GM21360 (cell line): Measurements from ENCODE around the gene PRUNE2.

ENCODE experiments used
- ATAC-seq: cut with Tn5 transposase; IDR thresholded peaks from one replicate; pipeline ENCODE4 v1.9.1; 2021; ENCODE audit warnings: mild to moderate bottlenecking, moderate library complexity; ENCODE audit not compliant: unreplicated experiment

The PRUNE2 gene

DNA sequence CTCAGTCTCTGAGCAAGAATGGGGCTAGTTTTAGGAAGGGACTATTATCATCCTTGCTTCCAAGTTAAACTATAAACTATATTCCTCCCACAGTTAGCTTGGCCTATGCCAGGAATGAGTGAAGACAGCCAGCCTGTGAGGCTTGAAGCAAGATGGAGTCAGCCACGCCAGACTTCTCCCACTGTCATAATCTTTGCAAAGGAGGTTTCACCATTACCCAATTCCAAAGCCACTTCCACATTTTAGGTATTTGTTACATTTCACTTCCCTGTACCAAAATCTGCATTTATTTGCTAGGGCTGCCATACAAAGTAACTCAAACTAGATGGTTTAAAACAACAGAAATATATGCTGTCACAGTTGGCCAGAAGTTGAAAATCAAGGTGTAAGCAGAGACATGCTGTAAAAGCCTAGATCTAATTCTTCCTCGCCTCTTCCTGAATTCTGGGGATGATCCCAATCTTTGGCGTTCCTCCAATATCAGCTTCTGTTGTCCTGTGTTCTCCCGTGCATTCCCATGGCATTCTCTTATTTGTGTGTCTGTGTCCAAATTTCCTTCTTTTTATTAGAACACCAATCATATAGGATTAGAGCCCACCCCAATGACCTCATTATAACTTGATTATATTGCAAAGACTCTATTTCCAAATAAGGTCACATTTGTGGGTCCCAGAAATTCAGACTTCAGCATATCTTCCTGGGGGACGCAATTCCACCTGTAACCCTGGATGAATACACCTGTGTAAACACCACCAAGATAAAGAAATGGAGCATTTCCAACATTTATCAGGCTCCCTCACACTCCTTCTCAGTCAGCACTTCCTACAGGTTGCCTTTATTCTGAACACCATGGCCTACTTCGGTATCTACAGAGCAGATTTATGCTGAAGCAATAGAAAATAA is 320.2 kb downstream of the PRUNE2 start:
- ATAC-seq: no peak

- no peak for ATAC-seq
These were observed 322.7 kb downstream of the PRUNE2 start for GRCh38 chr9:76583256-76583655.

GRCh38 chr9:76581731-76582130 is 324.2 kb downstream of the PRUNE2 start:
- no peak for ATAC-seq

GRCh38 chr9:76580820-76581219 is 325.1 kb downstream of the PRUNE2 start:
- ATAC-seq: no peak

GRCh38 chr9:76580188-76580587 is 325.7 kb downstream of the PRUNE2 start:
- no peak for ATAC-seq

DNA sequence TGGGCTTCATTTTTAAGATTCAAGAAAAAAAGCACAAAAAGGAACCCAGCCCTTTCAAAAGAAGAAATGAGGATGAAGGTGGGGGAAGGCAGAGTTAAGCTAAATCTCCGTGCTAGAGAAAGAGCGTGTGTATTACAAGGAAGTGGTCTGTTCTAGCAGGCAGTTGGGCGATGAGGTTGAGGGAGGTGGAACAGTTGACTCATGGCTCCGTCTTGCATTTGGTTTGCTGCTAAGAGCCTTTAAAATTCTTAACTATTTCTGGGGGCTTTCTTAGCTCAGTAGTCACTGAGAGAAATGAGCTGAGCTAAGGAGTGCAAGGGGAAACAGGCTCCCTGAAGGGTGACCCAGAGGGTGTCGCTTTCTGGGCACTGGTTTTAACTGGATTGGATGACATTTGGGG is 329.6 kb downstream of the PRUNE2 start:
- peak; percentile 73 for ATAC-seq

- no peak for ATAC-seq
These were observed 330.2 kb downstream of the PRUNE2 start for GRCh38 chr9:76575761-76576160.

DNA sequence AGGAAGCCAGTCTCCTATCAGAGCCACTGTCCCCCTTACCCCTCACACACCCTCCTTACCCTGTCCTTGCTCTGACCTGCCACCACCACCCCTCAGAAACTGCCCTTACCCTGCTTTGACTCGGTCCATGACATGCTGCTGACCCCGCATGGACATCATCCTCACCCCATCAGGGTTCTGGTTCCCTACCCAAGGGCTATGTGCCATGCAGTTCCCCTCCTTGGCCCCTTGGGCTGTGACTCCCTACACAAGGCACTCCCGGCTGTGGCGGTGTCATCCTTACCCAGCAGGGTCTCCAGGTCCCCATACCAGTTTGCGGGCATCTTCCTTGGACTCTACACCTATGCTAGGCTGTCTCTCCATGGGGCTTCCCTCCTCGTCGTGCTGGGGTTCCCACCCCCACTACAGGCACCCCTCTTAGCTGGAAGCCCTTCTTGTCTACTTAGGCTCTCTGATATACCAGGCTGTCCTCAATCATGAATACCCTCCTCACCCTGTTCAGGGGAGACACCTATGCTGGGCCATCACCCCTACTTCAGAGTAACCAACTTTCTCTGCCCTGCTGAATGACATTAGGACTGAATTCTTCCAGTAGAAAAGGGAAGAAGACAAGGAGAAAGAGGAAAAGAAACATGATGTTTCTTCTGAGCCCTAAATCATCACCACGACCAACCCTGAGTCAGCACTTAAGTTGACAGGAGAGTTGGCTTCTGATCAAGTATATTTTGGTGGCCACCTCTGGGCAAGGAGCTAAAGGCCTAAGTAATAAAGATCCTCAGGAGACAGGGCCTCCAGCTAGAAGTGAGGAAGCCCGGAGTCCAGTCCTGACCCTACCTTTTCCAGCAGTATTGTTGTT is 331.8 kb downstream of the PRUNE2 start:
- ATAC-seq: no peak

DNA sequence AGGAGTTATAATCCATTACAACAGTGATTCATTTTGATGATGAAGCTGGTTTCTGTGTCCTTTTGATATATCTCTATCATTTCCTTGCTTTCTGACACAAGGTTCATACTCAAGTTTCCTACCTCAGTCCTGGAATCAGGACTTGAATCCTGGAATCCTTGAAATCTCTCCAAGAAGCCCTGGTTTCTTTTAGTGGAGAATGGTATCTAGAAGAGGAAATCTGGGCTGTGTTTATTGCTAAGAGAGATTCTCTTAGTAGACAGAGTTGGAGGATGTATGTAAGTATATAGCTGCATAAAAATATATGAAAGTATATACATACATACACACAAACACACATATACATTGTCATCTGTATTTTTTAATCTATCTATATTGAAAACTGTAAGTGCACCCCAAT is 332.5 kb downstream of the PRUNE2 start:
- ATAC-seq: no peak

- ATAC-seq: no peak
These were observed 333.8 kb downstream of the PRUNE2 start for GRCh38 chr9:76572151-76572550.

DNA sequence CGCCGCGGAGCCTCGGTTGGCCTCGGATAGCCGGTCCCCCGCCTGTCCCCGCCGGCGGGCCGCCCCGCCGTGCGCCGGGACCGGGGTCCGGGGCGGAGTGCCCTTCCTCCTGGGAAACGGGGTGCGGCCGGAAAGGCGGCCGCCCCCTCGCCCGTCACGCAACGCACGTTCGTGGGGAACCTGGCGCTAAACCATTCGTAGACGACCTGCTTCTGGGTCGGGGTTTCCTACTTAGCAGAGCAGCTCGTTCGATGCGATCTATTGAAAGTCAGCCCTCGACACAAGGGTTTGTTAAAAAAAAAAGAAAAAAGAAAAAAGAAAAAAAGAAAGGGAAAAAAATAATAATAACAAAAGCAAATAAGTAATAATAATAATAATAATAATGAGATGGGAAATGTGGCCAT is 334.2 kb downstream of the PRUNE2 start:
- no peak for ATAC-seq

GRCh38 chr9:76571288-76571687 is 334.6 kb downstream of the PRUNE2 start:
- peak; percentile 89 for ATAC-seq

DNA sequence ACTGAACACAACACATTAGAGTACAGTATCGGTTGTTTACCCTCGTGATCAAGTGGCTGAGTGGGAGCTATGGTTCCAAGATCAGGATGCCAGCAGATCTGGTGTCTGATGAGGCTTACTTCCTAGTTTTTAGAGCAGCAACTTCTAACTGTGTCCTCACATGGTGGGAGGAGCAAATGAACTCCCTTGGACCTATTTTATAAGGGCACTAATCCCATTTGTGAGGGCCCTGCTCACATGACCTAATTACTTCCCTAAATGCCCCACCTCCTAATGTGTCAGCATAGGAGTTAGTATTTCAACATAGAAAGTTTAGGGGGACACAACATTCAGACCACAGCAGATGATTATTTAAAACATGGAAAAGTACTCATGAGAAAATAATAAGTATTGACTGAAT is 335.1 kb downstream of the PRUNE2 start:
- ATAC-seq: no peak

DNA sequence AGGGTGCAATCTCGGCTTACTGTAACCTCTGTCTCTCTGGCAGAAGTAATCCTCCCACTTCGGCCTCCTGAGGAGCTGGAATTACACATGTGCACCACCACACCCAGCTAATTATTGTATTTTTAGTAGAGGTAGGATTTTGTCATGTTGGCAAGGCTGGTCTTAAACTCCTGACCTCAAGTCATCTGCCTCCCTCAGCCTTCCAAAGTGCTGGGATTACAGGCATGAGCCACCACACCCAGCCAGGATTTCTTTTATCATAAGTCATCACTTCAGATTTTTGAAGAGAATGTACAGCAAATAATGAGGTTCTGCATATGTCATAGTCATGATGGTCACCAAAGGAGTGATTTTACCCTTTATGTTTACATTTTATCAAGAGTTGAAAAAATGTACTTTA is 338.8 kb downstream of the PRUNE2 start:
- no peak for ATAC-seq

DNA sequence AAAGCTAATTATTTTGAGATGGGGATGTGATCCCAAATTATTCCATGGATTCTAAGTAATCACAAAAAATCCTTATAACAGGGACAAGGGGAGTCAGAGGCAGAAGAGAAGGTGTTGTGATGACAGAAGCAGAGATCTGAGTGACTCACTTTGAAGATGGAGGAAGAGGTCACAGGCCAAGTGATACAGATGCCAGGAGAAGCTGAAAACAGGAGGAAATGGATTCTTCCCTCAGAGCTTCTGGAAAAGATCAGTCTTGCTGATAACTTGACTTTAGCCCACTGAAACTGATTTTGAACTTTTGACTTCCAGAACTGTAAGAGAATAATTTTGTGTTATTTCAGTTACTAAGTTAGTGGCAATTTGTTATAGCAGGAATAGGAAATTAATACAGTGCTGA is 341.6 kb downstream of the PRUNE2 start:
- ATAC-seq: no peak

DNA sequence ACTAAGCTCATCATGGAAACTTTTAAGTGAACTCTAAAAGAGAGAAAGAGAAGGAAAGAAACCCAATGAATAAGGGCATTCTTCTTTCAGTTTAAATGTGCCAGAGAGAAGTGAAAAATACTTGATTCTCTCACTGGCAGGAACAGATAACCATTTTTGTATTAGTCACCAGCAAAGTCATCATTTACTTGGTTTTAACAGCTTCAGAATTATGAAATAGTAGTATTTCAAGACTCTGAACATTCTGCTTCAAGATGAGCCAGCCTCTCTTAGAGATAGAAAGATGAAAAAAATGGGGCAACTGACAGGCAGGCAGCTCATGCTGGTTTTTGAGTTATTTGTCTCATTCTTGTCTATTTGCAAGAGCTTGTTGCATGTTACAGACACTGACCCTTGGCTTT is 343.4 kb downstream of the PRUNE2 start:
- ATAC-seq: peak; percentile 83

- peak; percentile 20 for ATAC-seq
These were observed 344.0 kb downstream of the PRUNE2 start for GRCh38 chr9:76561900-76562299.
